HL-60 (cell line): ENCODE data around the gene FLNB.

Experiments used
- DNase-seq, 2 experiments: peaks; one replicate each; pipeline ENCODE4 v3.0.0-alpha.2; 2010 to 2020; ENCODE audit warnings: low read depth in 1 of 2, low spot score in 1 of 2
- H3K27ac ChIP-seq: fragments of 250-450 bp; sonication (Bioruptor Pico); replicated peaks from 2 replicates; pipeline ENCODE4 v1.5.1; 2020; ENCODE audit warnings: mild to moderate bottlenecking, moderate library complexity
- H3K27me3 ChIP-seq: fragments of 250-450 bp; sonication (Bioruptor Pico); 2 replicates; pipeline ENCODE4 v1.5.1; 2021; ENCODE audit warnings: mild to moderate bottlenecking, moderate library complexity; ENCODE audit not compliant: insufficient read depth, poor library complexity, severe bottlenecking
- H3K4me3 ChIP-seq: replicated peaks from 2 replicates; pipeline ENCODE4 v1.5.1; 2011; ENCODE audit warnings: mild to moderate bottlenecking, control low read depth, low read length; ENCODE audit not compliant: insufficient read depth
- GABPA ChIP-seq: IDR thresholded peaks from 2 replicates; pipeline ENCODE4 v1.6.1; 2012; ENCODE audit warnings: low read depth
- POLR2AphosphoS5 ChIP-seq: IDR thresholded peaks from 2 replicates; pipeline ENCODE4 v1.6.1; 2012; ENCODE audit warnings: low read depth
- SPI1 ChIP-seq: IDR thresholded peaks from 2 replicates; pipeline ENCODE4 v1.6.1; 2012; ENCODE audit warnings: low read depth, mild to moderate bottlenecking, borderline replicate concordance
- TF ChIP-seq, protein P1 (sequence below): IDR thresholded peaks from 2 replicates; pipeline ENCODE4 v1.6.1; 2012; ENCODE audit warnings: low read depth; ENCODE audit not compliant: insufficient replicate concordance
- TF ChIP-seq, protein P2 (sequence below): IDR thresholded peaks from one replicate; pipeline ENCODE4 v1.5.1; 2011; ENCODE audit warnings: low read length, control low read depth, inconsistent platforms; ENCODE audit not compliant: insufficient read depth

Gene FLNB

DNA sequence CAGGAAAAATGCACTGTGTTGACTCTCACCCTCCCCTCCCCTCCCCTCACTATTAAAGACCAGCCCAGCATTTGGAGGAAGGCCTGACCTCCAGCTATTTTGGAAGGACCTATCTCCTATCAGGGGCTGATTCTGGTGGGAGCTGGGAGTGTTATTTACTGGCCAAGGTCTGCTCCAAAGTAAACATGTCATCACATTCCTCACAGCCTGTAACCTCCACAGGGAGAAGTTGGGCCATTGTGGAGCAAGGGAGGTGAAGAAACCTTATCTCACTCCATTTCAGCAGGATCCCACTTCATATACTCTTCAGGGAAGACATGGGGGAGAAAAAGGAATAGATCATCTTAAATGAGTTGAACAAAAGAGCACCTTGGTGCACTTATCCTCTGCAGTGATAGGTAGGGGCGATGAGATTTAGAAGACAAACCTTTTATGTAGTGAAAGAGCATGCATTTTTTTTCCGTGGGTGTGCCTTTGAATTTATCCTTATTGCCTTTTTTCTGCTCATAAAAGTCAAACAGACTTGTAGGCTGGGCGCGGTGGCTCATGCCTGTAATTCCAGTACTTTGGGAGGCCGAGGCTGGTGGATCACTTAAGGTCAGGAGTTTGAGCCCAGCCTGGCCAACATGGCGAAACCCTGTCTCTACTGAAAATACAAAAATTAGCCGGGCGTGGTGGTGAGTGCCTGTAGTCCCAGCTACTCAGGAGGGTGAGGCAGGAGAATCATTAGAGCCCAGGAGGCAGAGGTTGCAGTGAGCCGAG, 15.6 kb upstream of the FLNB start:
- no peak for TF ChIP-seq GABPA
- TF ChIP-seq, protein P1, sequence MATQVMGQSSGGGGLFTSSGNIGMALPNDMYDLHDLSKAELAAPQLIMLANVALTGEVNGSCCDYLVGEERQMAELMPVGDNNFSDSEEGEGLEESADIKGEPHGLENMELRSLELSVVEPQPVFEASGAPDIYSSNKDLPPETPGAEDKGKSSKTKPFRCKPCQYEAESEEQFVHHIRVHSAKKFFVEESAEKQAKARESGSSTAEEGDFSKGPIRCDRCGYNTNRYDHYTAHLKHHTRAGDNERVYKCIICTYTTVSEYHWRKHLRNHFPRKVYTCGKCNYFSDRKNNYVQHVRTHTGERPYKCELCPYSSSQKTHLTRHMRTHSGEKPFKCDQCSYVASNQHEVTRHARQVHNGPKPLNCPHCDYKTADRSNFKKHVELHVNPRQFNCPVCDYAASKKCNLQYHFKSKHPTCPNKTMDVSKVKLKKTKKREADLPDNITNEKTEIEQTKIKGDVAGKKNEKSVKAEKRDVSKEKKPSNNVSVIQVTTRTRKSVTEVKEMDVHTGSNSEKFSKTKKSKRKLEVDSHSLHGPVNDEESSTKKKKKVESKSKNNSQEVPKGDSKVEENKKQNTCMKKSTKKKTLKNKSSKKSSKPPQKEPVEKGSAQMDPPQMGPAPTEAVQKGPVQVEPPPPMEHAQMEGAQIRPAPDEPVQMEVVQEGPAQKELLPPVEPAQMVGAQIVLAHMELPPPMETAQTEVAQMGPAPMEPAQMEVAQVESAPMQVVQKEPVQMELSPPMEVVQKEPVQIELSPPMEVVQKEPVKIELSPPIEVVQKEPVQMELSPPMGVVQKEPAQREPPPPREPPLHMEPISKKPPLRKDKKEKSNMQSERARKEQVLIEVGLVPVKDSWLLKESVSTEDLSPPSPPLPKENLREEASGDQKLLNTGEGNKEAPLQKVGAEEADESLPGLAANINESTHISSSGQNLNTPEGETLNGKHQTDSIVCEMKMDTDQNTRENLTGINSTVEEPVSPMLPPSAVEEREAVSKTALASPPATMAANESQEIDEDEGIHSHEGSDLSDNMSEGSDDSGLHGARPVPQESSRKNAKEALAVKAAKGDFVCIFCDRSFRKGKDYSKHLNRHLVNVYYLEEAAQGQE = no peak
- no peak for TF ChIP-seq SPI1
- no peak for TF ChIP-seq POLR2AphosphoS5
- TF ChIP-seq, protein P2, sequence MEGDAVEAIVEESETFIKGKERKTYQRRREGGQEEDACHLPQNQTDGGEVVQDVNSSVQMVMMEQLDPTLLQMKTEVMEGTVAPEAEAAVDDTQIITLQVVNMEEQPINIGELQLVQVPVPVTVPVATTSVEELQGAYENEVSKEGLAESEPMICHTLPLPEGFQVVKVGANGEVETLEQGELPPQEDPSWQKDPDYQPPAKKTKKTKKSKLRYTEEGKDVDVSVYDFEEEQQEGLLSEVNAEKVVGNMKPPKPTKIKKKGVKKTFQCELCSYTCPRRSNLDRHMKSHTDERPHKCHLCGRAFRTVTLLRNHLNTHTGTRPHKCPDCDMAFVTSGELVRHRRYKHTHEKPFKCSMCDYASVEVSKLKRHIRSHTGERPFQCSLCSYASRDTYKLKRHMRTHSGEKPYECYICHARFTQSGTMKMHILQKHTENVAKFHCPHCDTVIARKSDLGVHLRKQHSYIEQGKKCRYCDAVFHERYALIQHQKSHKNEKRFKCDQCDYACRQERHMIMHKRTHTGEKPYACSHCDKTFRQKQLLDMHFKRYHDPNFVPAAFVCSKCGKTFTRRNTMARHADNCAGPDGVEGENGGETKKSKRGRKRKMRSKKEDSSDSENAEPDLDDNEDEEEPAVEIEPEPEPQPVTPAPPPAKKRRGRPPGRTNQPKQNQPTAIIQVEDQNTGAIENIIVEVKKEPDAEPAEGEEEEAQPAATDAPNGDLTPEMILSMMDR = no peak
- H3K4me3 ChIP-seq = no peak overlapping the region
- no peaks in the 10 kb centered on the region for H3K27me3 ChIP-seq
- DNase-seq = no peak
- H3K27ac ChIP-seq = no peak overlapping the region

DNA sequence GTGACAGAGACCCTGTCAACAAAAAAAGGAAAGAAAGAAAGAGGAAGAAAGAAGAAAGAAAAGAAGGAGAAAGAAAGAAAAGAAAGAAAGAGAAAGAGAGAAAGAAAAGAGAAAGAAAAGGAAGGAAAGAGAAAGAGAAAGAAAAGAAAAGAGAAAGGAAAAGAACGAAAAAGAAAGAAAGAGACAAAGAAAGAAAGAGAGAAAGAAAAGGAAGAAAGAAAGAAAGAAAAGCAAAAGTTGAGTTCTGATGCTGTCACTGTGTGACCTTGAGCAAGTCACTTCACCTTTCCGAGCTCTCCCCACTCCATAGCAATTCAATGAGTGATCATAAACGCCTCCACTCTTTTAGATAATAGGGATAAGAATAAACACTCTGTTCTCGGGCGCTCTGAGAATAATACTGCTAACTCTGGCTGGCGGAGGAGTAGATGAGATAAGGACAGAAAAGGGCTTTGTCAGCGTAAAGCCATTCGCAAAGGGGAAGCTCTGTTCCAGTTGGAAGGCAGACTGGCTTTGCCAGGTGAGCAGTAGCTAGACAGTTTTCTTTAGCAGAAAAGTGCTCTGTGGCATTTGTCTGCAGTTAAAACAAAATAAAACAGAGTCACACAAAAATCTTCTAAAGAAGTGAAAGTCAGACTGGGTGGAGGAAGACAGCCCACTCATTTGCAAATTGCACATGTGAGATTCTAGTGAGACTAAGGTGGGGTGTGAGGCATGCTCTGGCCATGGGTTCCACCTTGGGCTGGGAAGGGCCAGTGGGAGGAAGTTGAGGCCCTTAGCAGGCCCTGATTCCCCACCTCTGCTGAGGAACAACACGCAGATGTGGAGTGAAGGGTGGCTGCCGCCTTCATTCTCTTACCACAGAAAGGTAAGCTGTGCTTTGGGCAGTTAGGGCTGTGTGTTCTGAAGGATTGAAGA, 9.6 kb upstream of the FLNB start:
- DNase-seq = peak in 1 of 2 experiments; percentile 27
- TF ChIP-seq, protein P2 = no peak
- TF ChIP-seq POLR2AphosphoS5 (no peak), GABPA (no peak), SPI1 (no peak)
- TF ChIP-seq, protein P1 = no peak
- no peaks in the 10 kb centered on the region for H3K27me3 ChIP-seq
- H3K27ac ChIP-seq = no peak overlapping the region
- no peak overlapping the region for H3K4me3 ChIP-seq

DNA sequence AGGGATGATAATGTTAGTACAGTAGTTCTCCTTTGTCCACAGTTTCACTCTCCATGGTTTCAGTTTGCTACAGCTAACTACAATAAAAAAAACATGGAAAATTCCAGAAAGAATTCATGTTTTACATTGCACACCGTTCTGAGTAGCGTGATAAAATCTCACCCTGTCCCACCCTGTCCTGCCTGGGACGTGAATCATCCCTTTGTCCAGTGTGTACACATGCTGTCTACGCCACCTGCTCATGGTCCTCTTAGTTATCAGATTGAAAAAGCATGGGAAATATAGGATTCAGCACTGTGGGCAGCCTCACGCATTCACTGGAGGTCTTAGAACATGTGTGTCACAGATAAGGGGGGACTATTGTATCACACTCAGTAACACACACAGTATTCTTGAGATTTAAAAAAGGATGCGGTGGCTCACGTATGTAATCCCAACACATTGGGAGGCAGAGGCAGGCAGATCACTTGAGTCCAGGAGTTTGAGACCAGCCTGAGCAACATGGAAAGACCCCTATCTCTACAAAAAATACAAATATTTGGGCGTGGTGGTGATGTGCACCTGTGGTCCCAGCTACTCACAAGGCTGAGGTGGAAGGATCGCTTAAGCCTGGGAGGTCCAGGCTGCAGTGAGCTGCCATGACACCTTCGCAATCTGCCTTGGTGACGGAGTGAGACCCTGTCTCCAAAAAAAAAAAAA, 8.7 kb upstream of the FLNB start:
- H3K27ac ChIP-seq = no peak overlapping the region
- DNase-seq = no peak
- TF ChIP-seq GABPA (no peak), POLR2AphosphoS5 (no peak), SPI1 (no peak)
- TF ChIP-seq, protein P1 = no peak
- TF ChIP-seq, protein P2 = no peak
- H3K4me3 ChIP-seq = no peak overlapping the region
- no peaks in the 10 kb centered on the region for H3K27me3 ChIP-seq
